Karpas-422 (cell line): ENCODE measurements around the gene TNFRSF8. TPM values are rescaled to one million over a fixed set of nuclear protein-coding genes. Genes with fewer than 3 reads are reported as not detected.
"Not testable (repeated sequence)": the region's sequence is repeated elsewhere in the genome, so short reads cannot be mapped to it uniquely, and the experiment has no call there.

Experiments used
- DNase-seq: peaks from one replicate; pipeline ENCODE4 v3.0.0-alpha.2; 2015
- H2AFZ ChIP-seq: fragments of 200-600 bp; sonication (generic); 2 replicates; pipeline ENCODE4 v1.6.1; 2014; ENCODE audit warnings: antibody characterized with exemption, low read length, mixed read lengths
- H3K27ac ChIP-seq: fragments of 200-600 bp; sonication (generic); 2 replicates; pipeline ENCODE4 v1.5.1; 2014; ENCODE audit warnings: mild to moderate bottlenecking, low read length, moderate library complexity
- H3K27me3 ChIP-seq: fragments of 200-600 bp; sonication (generic); 2 replicates; pipeline ENCODE4 v1.6.1; 2014; ENCODE audit warnings: low read length, mixed read lengths
- H3K36me3 ChIP-seq: fragments of 200-600 bp; sonication (generic); 2 replicates; pipeline ENCODE4 v1.6.1; 2014; ENCODE audit warnings: low read length, mixed read lengths; ENCODE audit not compliant: insufficient read depth
- H3K4me1 ChIP-seq: fragments of 200-600 bp; sonication (generic); 2 replicates; pipeline ENCODE4 v1.6.1; 2014; ENCODE audit warnings: mild to moderate bottlenecking, low read length, mixed read lengths
- H3K4me2 ChIP-seq: fragments of 200-600 bp; sonication (generic); 2 replicates; pipeline ENCODE4 v1.6.1; 2014; ENCODE audit warnings: low read length, low read depth, mild to moderate bottlenecking; ENCODE audit not compliant: poor library complexity, severe bottlenecking
- H3K4me3 ChIP-seq: fragments of 200-600 bp; sonication (generic); 2 replicates; pipeline ENCODE4 v1.5.1; 2014; ENCODE audit warnings: mild to moderate bottlenecking, antibody characterized with exemption, low read length, mixed read lengths
- H3K79me2 ChIP-seq: fragments of 200-600 bp; sonication (generic); 2 replicates; pipeline ENCODE4 v1.6.1; 2014; ENCODE audit warnings: mild to moderate bottlenecking, low read length, mixed read lengths
- H3K9ac ChIP-seq: fragments of 200-600 bp; sonication (generic); 2 replicates; pipeline ENCODE4 v1.6.0; 2014; ENCODE audit warnings: low read length
- H3K9me2 ChIP-seq: fragments of 200-600 bp; sonication (generic), shearing (Covaris generic); replicated peaks from 2 replicates; pipeline ENCODE4 v1.6.0; 2014; ENCODE audit warnings: mild to moderate bottlenecking, low read length, moderate library complexity; ENCODE audit not compliant: insufficient read depth
- H3K9me3 ChIP-seq: fragments of 300-700, 200-600 bp; sonication (generic); 2 replicates; pipeline ENCODE4 v1.6.1; 2014; ENCODE audit warnings: low read length, mixed read lengths
- H4K20me1 ChIP-seq: fragments of 200-600 bp; sonication (generic); 2 replicates; pipeline ENCODE4 v1.6.1; 2014; ENCODE audit warnings: mild to moderate bottlenecking, antibody characterized with exemption, low read length, low read depth; ENCODE audit not compliant: insufficient read depth
- total RNA-seq: library from RNA; depleted of rRNA; stranded (reverse); fragments of >200 nt; shearing (Covaris generic); gene quantifications from 2 replicates; pipeline ENCODE4 v1.2.3, GENCODE V29; 2014; ENCODE audit warnings: low replicate concordance

The TNFRSF8 gene
- total RNA-seq, 1 experiment from 2014 or later = not detected

GRCh38 chr1:12104417-12104816 lies 41.3 kb downstream of the TNFRSF8 start:
- Histone ChIP-seq H3K9me3 (no peaks in the 10 kb centered on the region), H4K20me1 (no peaks in the 10 kb centered on the region), H3K4me3 (no peak overlapping the region), H2AFZ (no peak overlapping the region), H3K9me2 (no peaks in the 10 kb centered on the region), H3K27me3 (no peaks in the 10 kb centered on the region), H3K4me1 (no peaks in the 10 kb centered on the region), H3K9ac (no peak overlapping the region), H3K4me2 (no peak overlapping the region), H3K27ac (no peak overlapping the region), H3K36me3 (no peaks in the 10 kb centered on the region), H3K79me2 (no peaks in the 10 kb centered on the region)
- DNase-seq = no peak

GRCh38 chr1:12106153-12106552 lies 43.0 kb downstream of the TNFRSF8 start:
- no peaks in the 10 kb centered on the region for H3K9me3 ChIP-seq
- H3K4me3 ChIP-seq = no peak overlapping the region
- no peak overlapping the region for H2AFZ ChIP-seq
- no peak overlapping the region for H3K9ac ChIP-seq
- H3K79me2 ChIP-seq = no peaks in the 10 kb centered on the region
- no peak for DNase-seq
- no peaks in the 10 kb centered on the region for H3K36me3 ChIP-seq
- no peak overlapping the region for H3K27ac ChIP-seq
- H3K27me3 ChIP-seq = no peaks in the 10 kb centered on the region
- no peaks in the 10 kb centered on the region for H3K9me2 ChIP-seq
- H3K4me1 ChIP-seq = no peaks in the 10 kb centered on the region
- no peak overlapping the region for H3K4me2 ChIP-seq
- no peaks in the 10 kb centered on the region for H4K20me1 ChIP-seq

GRCh38 chr1:12106861-12107260 lies 43.8 kb downstream of the TNFRSF8 start:
- not testable (repeated sequence) for H4K20me1 ChIP-seq, H3K4me1 ChIP-seq, H2AFZ ChIP-seq, H3K9me2 ChIP-seq, H3K27me3 ChIP-seq, H3K4me2 ChIP-seq, H3K9ac ChIP-seq, H3K4me3 ChIP-seq, H3K9me3 ChIP-seq, H3K79me2 ChIP-seq, H3K36me3 ChIP-seq, H3K27ac ChIP-seq
- DNase-seq = peak; percentile 42

- H3K79me2 ChIP-seq = no peaks in the 10 kb centered on the region
- no peak overlapping the region for H3K9ac ChIP-seq
- H3K27me3 ChIP-seq = no peaks in the 10 kb centered on the region
- no peak overlapping the region for H3K4me3 ChIP-seq
- no peak overlapping the region for H3K27ac ChIP-seq
- no peaks in the 10 kb centered on the region for H3K9me2 ChIP-seq
- no peak for DNase-seq
- no peaks in the 10 kb centered on the region for H3K4me1 ChIP-seq
- no peak overlapping the region for H3K4me2 ChIP-seq
- H3K36me3 ChIP-seq = no peaks in the 10 kb centered on the region
- H2AFZ ChIP-seq = no peak overlapping the region
- H4K20me1 ChIP-seq = no peaks in the 10 kb centered on the region
- no peaks in the 10 kb centered on the region for H3K9me3 ChIP-seq
Observed at GRCh38 chr1:12107718-12108117, 44.6 kb downstream of the TNFRSF8 start.

GRCh38 chr1:12109901-12110300 lies 46.8 kb downstream of the TNFRSF8 start:
- Histone ChIP-seq H3K27me3 (no peaks in the 10 kb centered on the region), H3K4me1 (no peaks in the 10 kb centered on the region), H3K4me3 (no peak overlapping the region), H3K27ac (no peak overlapping the region), H3K36me3 (no peaks in the 10 kb centered on the region), H3K9me3 (no peaks in the 10 kb centered on the region), H3K9me2 (no peaks in the 10 kb centered on the region), H3K79me2 (no peaks in the 10 kb centered on the region), H4K20me1 (no peaks in the 10 kb centered on the region), H2AFZ (no peak overlapping the region), H3K4me2 (no peak overlapping the region), H3K9ac (no peak overlapping the region)
- no peak for DNase-seq

GRCh38 chr1:12111741-12112140 lies 48.6 kb downstream of the TNFRSF8 start:
- no peak for DNase-seq
- Histone ChIP-seq H3K4me3 (no peak overlapping the region), H3K36me3 (no peaks in the 10 kb centered on the region), H3K27ac (no peak overlapping the region), H2AFZ (no peak overlapping the region), H3K9me2 (no peaks in the 10 kb centered on the region), H4K20me1 (no peaks in the 10 kb centered on the region), H3K9me3 (no peaks in the 10 kb centered on the region), H3K79me2 (no peaks in the 10 kb centered on the region), H3K4me2 (no peak overlapping the region), H3K9ac (no peak overlapping the region), H3K4me1 (no peaks in the 10 kb centered on the region), H3K27me3 (no peaks in the 10 kb centered on the region)

GRCh38 chr1:12112711-12113161 lies 49.6 kb downstream of the TNFRSF8 start:
- Histone ChIP-seq H3K27me3 (no peaks in the 10 kb centered on the region), H3K27ac (no peak overlapping the region), H4K20me1 (no peaks in the 10 kb centered on the region), H3K4me1 (no peaks in the 10 kb centered on the region), H3K9me3 (no peaks in the 10 kb centered on the region), H3K9me2 (no peaks in the 10 kb centered on the region), H3K4me3 (no peak overlapping the region), H2AFZ (no peak overlapping the region), H3K36me3 (no peaks in the 10 kb centered on the region), H3K79me2 (no peaks in the 10 kb centered on the region), H3K9ac (no peak overlapping the region), H3K4me2 (no peak overlapping the region)
- DNase-seq = no peak

- Histone ChIP-seq H3K9me2 (no peaks in the 10 kb centered on the region), H3K36me3 (no peaks in the 10 kb centered on the region)
Observed at GRCh38 chr1:12113433-12114339, 50.6 kb downstream of the TNFRSF8 start.

More at GRCh38 chr1:12113433-12114339, 50.6 kb downstream of the TNFRSF8 start:
- Histone ChIP-seq H3K27ac (no peak overlapping the region), H2AFZ (no peak overlapping the region), H3K9me3 (no peaks in the 10 kb centered on the region), H3K4me1 (no peaks in the 10 kb centered on the region), H3K4me3 (no peak overlapping the region), H4K20me1 (no peaks in the 10 kb centered on the region), H3K4me2 (no peak overlapping the region), H3K27me3 (no peaks in the 10 kb centered on the region), H3K79me2 (no peaks in the 10 kb centered on the region), H3K9ac (no peak overlapping the region)
- no peak for DNase-seq
